Measurements from ENCODE around the gene NPR3.

DNA sequence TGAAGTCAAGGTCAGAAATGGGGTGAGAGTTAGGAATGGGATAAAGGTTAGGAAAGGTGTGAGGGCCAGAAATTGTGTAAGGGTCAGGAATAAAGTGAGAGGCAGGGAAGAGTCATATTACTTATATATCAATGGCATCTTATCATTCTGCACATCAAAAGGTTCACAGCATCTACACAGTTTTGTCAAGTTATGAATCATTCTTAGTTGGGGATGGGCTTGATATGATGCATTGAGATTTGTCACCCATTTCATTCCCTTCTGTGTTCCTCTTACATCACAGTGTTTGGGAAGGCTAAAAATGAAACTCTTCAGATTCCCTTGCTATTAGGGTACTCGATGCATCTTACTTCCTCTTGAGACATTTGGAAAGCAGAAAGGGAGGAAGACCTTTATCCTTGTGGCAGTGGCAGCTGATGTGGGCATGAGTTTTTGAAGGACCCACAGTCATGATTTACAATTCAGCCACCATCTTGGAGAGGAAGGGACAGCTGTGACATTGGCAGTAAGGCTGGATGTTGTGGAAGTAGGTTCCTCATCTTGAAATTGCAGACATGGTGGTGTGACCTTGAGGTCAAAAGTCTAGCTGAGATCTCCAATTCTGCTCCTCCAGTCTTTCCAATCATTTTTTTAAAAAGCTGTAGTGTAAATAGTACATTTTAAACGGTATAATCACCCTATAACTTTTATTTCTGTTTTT, 24.2 kb upstream of the NPR3 start:
- TF ChIP-seq, protein P1, sequence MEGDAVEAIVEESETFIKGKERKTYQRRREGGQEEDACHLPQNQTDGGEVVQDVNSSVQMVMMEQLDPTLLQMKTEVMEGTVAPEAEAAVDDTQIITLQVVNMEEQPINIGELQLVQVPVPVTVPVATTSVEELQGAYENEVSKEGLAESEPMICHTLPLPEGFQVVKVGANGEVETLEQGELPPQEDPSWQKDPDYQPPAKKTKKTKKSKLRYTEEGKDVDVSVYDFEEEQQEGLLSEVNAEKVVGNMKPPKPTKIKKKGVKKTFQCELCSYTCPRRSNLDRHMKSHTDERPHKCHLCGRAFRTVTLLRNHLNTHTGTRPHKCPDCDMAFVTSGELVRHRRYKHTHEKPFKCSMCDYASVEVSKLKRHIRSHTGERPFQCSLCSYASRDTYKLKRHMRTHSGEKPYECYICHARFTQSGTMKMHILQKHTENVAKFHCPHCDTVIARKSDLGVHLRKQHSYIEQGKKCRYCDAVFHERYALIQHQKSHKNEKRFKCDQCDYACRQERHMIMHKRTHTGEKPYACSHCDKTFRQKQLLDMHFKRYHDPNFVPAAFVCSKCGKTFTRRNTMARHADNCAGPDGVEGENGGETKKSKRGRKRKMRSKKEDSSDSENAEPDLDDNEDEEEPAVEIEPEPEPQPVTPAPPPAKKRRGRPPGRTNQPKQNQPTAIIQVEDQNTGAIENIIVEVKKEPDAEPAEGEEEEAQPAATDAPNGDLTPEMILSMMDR (IDR thresholded peaks at IDR 0.05 in 4 of 5, conservative IDR thresholded peaks at IDR 0.05 in 1 of 5) = no peak
- TF ChIP-seq POLR2A (IDR thresholded peaks at IDR 0.05) = no peak
